Measurements from ENCODE around the gene ZNHIT2. TPM values are rescaled to one million over a fixed set of nuclear protein-coding genes. Genes with fewer than 3 reads are reported as not detected.

ZNHIT2 gene
- total and polyA plus RNA-seq, 10 of the 15 experiments (the other 5 are each of a cell fraction or from before 2014, with no cell fraction given), result 0.24 to 20.4 (median 15.5) TPM; not detected in 1

- SMC1A ChIA-PET (ENCODE audit: uncharacterized antibody, unreplicated experiment), result no interaction called here
- Histone ChIP-seq H3K9ac (ENCODE audit: control insufficient read depth, insufficient read depth, low read length) (no peak overlapping the region), H3K27ac (ENCODE audit: control insufficient read depth, insufficient read depth) (no peak overlapping the region), H3K36me3 (ENCODE audit: control insufficient read depth in 2 of 2, insufficient read depth in 2 of 2, low read length in 1 of 2) (peaks cover 8 to 23% of the 10 kb centered on the region in 2 experiments), H3K4me3 (no peak overlapping the region), H4K20me1 (ENCODE audit: control insufficient read depth, insufficient read depth) (no peaks in the 10 kb centered on the region; the same call in 1 of the 2 replicates), H2AFZ (ENCODE audit: control insufficient read depth, low read depth, low read length) (no peak overlapping the region), H3K27me3 (replicated peaks in 1 of 2; ENCODE audit: control insufficient read depth in 2 of 2, insufficient read depth in 2 of 2, low read length in 1 of 2) (no peaks in the 10 kb centered on the region), H3K9me3 (replicated peaks; ENCODE audit: control insufficient read depth, insufficient read depth, low read length) (no peaks in the 10 kb centered on the region), H3K4me2 (ENCODE audit: control insufficient read depth, insufficient read depth) (peak overlapping the region; percentile 90; the same call in 1 of the 2 replicates), H3K79me2 (ENCODE audit: control insufficient read depth, insufficient read depth, low read length) (peaks cover 28% of the 10 kb centered on the region), H3K4me1 (ENCODE audit: control insufficient read depth, insufficient read depth, low read length) (peaks cover 32% of the 10 kb centered on the region)
- TF ChIP-seq POLR2A (IDR thresholded peaks at IDR 0.05; ENCODE audit: low read depth, low read length) (peak; percentile 69), RUNX3 (IDR thresholded peaks at IDR 0.05; ENCODE audit: low read length) (no peak), ZNF687 (IDR thresholded peaks at IDR 0.05) (no peak), YY1 (IDR thresholded peaks at IDR 0.05; ENCODE audit: low read depth, low read length) (no peak), YBX1 (IDR thresholded peaks at IDR 0.05) (no peak), CREM (IDR thresholded peaks at IDR 0.05; ENCODE audit: low read depth) (no peak), CBFB (IDR thresholded peaks at IDR 0.05; ENCODE audit: low read depth) (no peak)
- TF ChIP-seq, protein P1, sequence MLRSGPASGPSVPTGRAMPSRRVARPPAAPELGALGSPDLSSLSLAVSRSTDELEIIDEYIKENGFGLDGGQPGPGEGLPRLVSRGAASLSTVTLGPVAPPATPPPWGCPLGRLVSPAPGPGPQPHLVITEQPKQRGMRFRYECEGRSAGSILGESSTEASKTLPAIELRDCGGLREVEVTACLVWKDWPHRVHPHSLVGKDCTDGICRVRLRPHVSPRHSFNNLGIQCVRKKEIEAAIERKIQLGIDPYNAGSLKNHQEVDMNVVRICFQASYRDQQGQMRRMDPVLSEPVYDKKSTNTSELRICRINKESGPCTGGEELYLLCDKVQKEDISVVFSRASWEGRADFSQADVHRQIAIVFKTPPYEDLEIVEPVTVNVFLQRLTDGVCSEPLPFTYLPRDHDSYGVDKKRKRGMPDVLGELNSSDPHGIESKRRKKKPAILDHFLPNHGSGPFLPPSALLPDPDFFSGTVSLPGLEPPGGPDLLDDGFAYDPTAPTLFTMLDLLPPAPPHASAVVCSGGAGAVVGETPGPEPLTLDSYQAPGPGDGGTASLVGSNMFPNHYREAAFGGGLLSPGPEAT (IDR thresholded peaks at IDR 0.05; ENCODE audit: low read depth), result no peak
- POLR2A ChIA-PET, result interaction anchor here (0.6 kb wide), 1 partner anchor 356 kb away, joined by 3 read pairs; no protein-coding TSS in a partner anchor
- RAD21 ChIA-PET (ENCODE audit: unreplicated experiment), result no interaction called here
- DNase-seq (ENCODE audit: low read depth, low spot score) (no peak), ATAC-seq (no peak), FAIRE-seq (no peak)
- intact Hi-C loops (cut with micrococcal nuclease; ENCODE audit: unreplicated experiment) (loop anchor here (2.0 to 10.0 kb wide), 4 partner anchors 75 to 341 kb away; partner anchors contain the start of genes DPF2, SAC3D1 and SF1), in situ Hi-C loops (cut with MboI) (no loop called here)
- CTCF ChIA-PET, result interaction anchor here (0.6 to 1.3 kb wide), 5 partner anchors 17 to 222 kb away, joined by 3 to 5 read pairs (median 3); partner anchors contain the start of genes ARL2 and PPP2R5B
- 92% methylated on average over 21 of the region's 21 CpGs for WGBS (ENCODE audit: insufficient coverage, insufficient replicate concordance, low lambda C conversion rate, missing lambda C conversion rate)
- no TSS peak for BruUV-seq (replicated peaks)
Observed at GRCh38 chr11:65115361-65116082, 2.0 kb downstream of the ZNHIT2 start.

Data from GM12878 (cell line).